Measurements from ENCODE around the gene SLC6A6. TPM values are rescaled to one million over a fixed set of nuclear protein-coding genes. Genes with fewer than 3 reads are reported as not detected.

SLC6A6 gene
- total and polyA plus RNA-seq, 2 donors (not counting 1 experiment from before 2014, with no cell fraction given): 8.9 to 24.0 TPM

- Histone ChIP-seq H3K9me3 (ENCODE audit: control insufficient read depth, insufficient read depth, low read depth, low read length) (no peaks in the 10 kb centered on the region), H3K4me3 (replicated peaks in 1 of 4; ENCODE audit: control extremely low read depth in 1 of 4, insufficient read depth in 1 of 4, low read depth in 3 of 4, low read length in 4 of 4) (no peak overlapping the region), H3K36me3 (ENCODE audit: control insufficient read depth, insufficient read depth, low read length) (peaks cover 2% of the 10 kb centered on the region), H3K27me3 (ENCODE audit: control insufficient read depth, insufficient read depth, low read length) (no peaks in the 10 kb centered on the region), H4K20me1 (ENCODE audit: control insufficient read depth, extremely low read depth, insufficient read depth, low read length) (no peaks in the 10 kb centered on the region), H3K4me2 (ENCODE audit: extremely low read depth, insufficient read depth, low read length) (no peak overlapping the region), H3K4me1 (ENCODE audit: control insufficient read depth, extremely low read depth, insufficient read depth, low read length) (no peaks in the 10 kb centered on the region), H3K79me2 (ENCODE audit: control insufficient read depth, insufficient read depth, low read length) (no peaks in the 10 kb centered on the region), H2AFZ (ENCODE audit: low read length) (no peak overlapping the region), H3K27ac (ENCODE audit: insufficient read depth, low read length) (no peak overlapping the region), H3K9ac (ENCODE audit: insufficient read depth, low read length) (no peak overlapping the region)
- no peak for DNase-seq (ENCODE audit: low read depth in 2 of 2)
- TF ChIP-seq CTCF (conservative IDR thresholded peaks at IDR 0.05 in 1 of 2, IDR thresholded peaks at IDR 0.05 in 1 of 2; ENCODE audit: low read depth in 1 of 2, low read length in 2 of 2): no peak
- TF ChIP-seq EZH2 (IDR thresholded peaks at IDR 0.05; ENCODE audit: low read length, missing control alignments): no peak
These were observed 62.1 kb downstream of the SLC6A6 start for GRCh38 chr3:14464521-14464920.

- H3K27me3 ChIP-seq (ENCODE audit: control insufficient read depth, insufficient read depth, low read length): no peaks in the 10 kb centered on the region
- no peak overlapping the region for H3K9ac ChIP-seq (ENCODE audit: insufficient read depth, low read length)
- no peaks in the 10 kb centered on the region for H3K79me2 ChIP-seq (ENCODE audit: control insufficient read depth, insufficient read depth, low read length)
- H3K27ac ChIP-seq (ENCODE audit: insufficient read depth, low read length): no peak overlapping the region
- no peak overlapping the region for H2AFZ ChIP-seq (ENCODE audit: low read length)
- DNase-seq (ENCODE audit: low read depth in 2 of 2): no peak
- peaks cover 2% of the 10 kb centered on the region for H3K36me3 ChIP-seq (ENCODE audit: control insufficient read depth, insufficient read depth, low read length)
- no peak overlapping the region for H3K4me2 ChIP-seq (ENCODE audit: extremely low read depth, insufficient read depth, low read length)
- no peaks in the 10 kb centered on the region for H4K20me1 ChIP-seq (ENCODE audit: control insufficient read depth, extremely low read depth, insufficient read depth, low read length)
- H3K4me1 ChIP-seq (ENCODE audit: control insufficient read depth, extremely low read depth, insufficient read depth, low read length): no peaks in the 10 kb centered on the region
- no peak overlapping the region for H3K4me3 ChIP-seq (replicated peaks in 1 of 4; ENCODE audit: control extremely low read depth in 1 of 4, insufficient read depth in 1 of 4, low read depth in 3 of 4, low read length in 4 of 4)
- TF ChIP-seq EZH2 (IDR thresholded peaks at IDR 0.05; ENCODE audit: low read length, missing control alignments) (no peak), CTCF (conservative IDR thresholded peaks at IDR 0.05 in 1 of 2, IDR thresholded peaks at IDR 0.05 in 1 of 2; ENCODE audit: low read depth in 1 of 2, low read length in 2 of 2) (no peak)
- H3K9me3 ChIP-seq (ENCODE audit: control insufficient read depth, insufficient read depth, low read depth, low read length): no peaks in the 10 kb centered on the region
These were observed 63.0 kb downstream of the SLC6A6 start for GRCh38 chr3:14465425-14465824.

- no peak overlapping the region for H3K27ac ChIP-seq (ENCODE audit: insufficient read depth, low read length)
- no peaks in the 10 kb centered on the region for H3K79me2 ChIP-seq (ENCODE audit: control insufficient read depth, insufficient read depth, low read length)
- H3K4me1 ChIP-seq (ENCODE audit: control insufficient read depth, extremely low read depth, insufficient read depth, low read length): no peaks in the 10 kb centered on the region
- H2AFZ ChIP-seq (ENCODE audit: low read length): no peak overlapping the region
- no peak for DNase-seq (ENCODE audit: low read depth in 2 of 2)
- H3K9me3 ChIP-seq (ENCODE audit: control insufficient read depth, insufficient read depth, low read depth, low read length): no peaks in the 10 kb centered on the region
- TF ChIP-seq CTCF (conservative IDR thresholded peaks at IDR 0.05 in 1 of 2, IDR thresholded peaks at IDR 0.05 in 1 of 2; ENCODE audit: low read depth in 1 of 2, low read length in 2 of 2) (no peak), EZH2 (IDR thresholded peaks at IDR 0.05; ENCODE audit: low read length, missing control alignments) (no peak)
- H4K20me1 ChIP-seq (ENCODE audit: control insufficient read depth, extremely low read depth, insufficient read depth, low read length): no peaks in the 10 kb centered on the region
- no peak overlapping the region for H3K9ac ChIP-seq (ENCODE audit: insufficient read depth, low read length)
- H3K4me2 ChIP-seq (ENCODE audit: extremely low read depth, insufficient read depth, low read length): no peak overlapping the region
- no peak overlapping the region for H3K4me3 ChIP-seq (replicated peaks in 1 of 4; ENCODE audit: control extremely low read depth in 1 of 4, insufficient read depth in 1 of 4, low read depth in 3 of 4, low read length in 4 of 4)
- no peaks in the 10 kb centered on the region for H3K27me3 ChIP-seq (ENCODE audit: control insufficient read depth, insufficient read depth, low read length)
- peaks cover 2% of the 10 kb centered on the region for H3K36me3 ChIP-seq (ENCODE audit: control insufficient read depth, insufficient read depth, low read length)
These were observed 63.9 kb downstream of the SLC6A6 start for GRCh38 chr3:14466179-14466903.
